ENCODE results near the gene OR7C2.
"Not testable (repeated sequence)": the region's sequence is repeated elsewhere in the genome, so short reads cannot be mapped to it uniquely, and the experiment has no call there.

The OR7C2 gene

DNA sequence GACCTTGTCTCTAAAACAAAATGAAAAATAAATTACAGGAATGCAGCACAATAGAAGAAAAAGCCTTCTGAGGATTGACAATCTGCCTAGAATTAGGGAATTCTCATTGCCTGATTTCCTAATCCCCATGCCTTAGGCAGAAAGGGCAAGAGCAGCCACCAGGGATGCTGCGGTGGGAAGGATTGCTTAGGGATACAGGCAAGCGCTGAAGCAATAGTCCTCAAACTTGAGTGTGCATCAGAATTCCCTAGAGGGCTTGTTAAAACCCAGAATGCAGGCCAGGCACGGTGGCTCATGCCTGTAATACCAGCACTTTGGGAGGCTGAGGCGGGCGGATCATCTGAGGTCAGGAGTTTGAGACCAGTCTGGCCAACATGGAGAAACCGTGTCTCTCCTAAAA, 1.0 kb upstream of the OR7C2 start:
- Histone ChIP-seq H3K4me3 (ENCODE audit: low read depth, low read length) (no peak overlapping the region), H3K27ac (no peak overlapping the region), H3K36me3 (no peaks in the 10 kb centered on the region), H3K9me3 (ENCODE audit: severe bottlenecking) (no peaks in the 10 kb centered on the region), H3K27me3 (ENCODE audit: insufficient read depth, low read depth, severe bottlenecking) (peaks cover 53% of the 10 kb centered on the region)
- DNase-seq = no peak
- TF ChIP-seq, protein P1, sequence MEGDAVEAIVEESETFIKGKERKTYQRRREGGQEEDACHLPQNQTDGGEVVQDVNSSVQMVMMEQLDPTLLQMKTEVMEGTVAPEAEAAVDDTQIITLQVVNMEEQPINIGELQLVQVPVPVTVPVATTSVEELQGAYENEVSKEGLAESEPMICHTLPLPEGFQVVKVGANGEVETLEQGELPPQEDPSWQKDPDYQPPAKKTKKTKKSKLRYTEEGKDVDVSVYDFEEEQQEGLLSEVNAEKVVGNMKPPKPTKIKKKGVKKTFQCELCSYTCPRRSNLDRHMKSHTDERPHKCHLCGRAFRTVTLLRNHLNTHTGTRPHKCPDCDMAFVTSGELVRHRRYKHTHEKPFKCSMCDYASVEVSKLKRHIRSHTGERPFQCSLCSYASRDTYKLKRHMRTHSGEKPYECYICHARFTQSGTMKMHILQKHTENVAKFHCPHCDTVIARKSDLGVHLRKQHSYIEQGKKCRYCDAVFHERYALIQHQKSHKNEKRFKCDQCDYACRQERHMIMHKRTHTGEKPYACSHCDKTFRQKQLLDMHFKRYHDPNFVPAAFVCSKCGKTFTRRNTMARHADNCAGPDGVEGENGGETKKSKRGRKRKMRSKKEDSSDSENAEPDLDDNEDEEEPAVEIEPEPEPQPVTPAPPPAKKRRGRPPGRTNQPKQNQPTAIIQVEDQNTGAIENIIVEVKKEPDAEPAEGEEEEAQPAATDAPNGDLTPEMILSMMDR (IDR thresholded peaks at IDR 0.05; ENCODE audit: low read depth, low read length) = no peak

DNA sequence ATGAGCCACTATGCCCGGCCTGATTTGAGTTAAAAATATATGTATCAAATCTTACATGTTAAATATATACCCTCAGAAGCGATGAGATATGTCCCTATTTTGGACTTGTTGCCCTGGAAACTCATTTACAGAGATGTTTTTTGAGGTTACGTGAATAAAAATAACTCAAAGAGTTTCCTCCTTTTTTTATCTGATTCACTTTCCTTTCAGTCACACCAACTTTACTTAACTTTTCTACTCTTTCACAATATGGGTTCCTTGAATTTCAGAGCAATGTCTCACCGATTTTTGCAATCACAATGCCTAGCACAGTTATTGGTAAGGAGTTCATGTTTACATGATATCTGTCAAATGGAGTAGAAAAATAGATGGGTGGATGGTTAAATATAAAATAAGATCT, 2.3 kb downstream of the OR7C2 start:
- H3K36me3 ChIP-seq = no peaks in the 10 kb centered on the region
- peaks cover 83% of the 10 kb centered on the region for H3K27me3 ChIP-seq (ENCODE audit: insufficient read depth, low read depth, severe bottlenecking)
- no peak overlapping the region for H3K4me3 ChIP-seq (ENCODE audit: low read depth, low read length)
- H3K27ac ChIP-seq = no peak overlapping the region
- DNase-seq = no peak
- H3K9me3 ChIP-seq (ENCODE audit: severe bottlenecking) = no peaks in the 10 kb centered on the region
- TF ChIP-seq, protein P1 (IDR thresholded peaks at IDR 0.05; ENCODE audit: low read depth, low read length) = no peak

DNA sequence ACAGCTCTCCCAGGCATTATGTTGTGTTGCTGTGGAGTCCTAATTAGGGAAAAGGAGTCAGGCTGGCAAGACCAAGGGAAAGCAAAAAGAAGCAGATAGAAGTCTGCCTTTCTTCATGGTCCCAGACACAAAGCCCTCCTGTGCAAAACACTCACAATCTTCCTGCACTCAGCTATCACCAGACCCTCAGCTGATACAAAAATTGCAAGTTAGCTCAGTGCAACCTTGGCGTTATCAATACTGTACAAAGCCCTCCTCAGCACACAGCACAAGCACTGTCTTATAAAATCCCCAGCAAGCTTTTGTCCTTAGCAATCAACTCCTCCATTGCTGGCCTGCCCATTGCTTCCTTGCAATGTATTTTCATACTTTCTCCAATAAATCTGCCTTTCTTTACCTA, 3.2 kb downstream of the OR7C2 start:
- H3K27ac ChIP-seq = no peak overlapping the region
- TF ChIP-seq, protein P1 (IDR thresholded peaks at IDR 0.05; ENCODE audit: low read depth, low read length) = no peak
- peaks cover 84% of the 10 kb centered on the region for H3K27me3 ChIP-seq (ENCODE audit: insufficient read depth, low read depth, severe bottlenecking)
- H3K9me3 ChIP-seq (ENCODE audit: severe bottlenecking) = no peaks in the 10 kb centered on the region
- no peak overlapping the region for H3K4me3 ChIP-seq (ENCODE audit: low read depth, low read length)
- H3K36me3 ChIP-seq = no peaks in the 10 kb centered on the region
- no peak for DNase-seq

DNA sequence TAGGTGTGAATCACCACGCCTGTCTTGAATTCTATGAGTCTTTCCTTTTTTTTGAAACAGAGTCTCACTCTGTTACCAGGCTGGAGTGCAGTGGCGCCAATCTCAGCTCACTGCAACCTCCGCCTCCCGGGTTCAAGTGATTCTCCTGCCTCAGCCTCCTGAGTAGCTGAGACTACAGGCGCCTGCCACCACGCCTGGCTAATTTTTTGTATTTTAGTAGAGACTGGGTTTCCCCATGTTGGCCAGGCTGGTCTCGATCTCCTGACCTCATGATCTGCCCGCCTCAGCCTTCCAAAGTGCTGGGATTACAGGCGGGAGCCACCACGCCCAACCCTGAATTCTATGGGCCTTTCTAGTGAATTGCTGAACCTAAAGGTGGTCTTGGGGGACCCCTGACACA, 8.1 kb downstream of the OR7C2 start:
- not testable (repeated sequence) for H3K9me3 ChIP-seq (ENCODE audit: severe bottlenecking); H3K4me3 ChIP-seq (ENCODE audit: low read depth, low read length); H3K27ac ChIP-seq; H3K36me3 ChIP-seq; DNase-seq
- peaks cover 82% of the 10 kb centered on the region for H3K27me3 ChIP-seq (ENCODE audit: insufficient read depth, low read depth, severe bottlenecking)

DNA sequence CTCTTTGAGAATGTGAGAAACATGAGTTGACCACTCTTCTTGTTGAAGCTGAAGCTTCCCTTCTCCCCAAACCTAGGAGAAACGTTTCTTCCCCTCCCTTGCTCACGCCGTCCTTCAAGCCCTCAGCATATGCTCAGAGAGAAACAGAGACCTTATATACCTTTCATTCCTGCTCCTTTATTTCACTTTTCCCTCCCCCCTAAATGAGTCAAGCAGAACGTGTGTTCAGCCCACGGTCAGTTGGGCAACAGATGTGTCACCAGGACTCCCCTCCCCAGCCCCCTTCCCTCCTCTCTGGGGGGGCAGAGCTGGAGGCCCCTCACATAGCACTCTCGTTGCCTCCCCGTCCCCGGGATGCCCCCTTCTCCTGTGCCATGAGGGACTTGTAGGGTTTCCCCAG, 8.6 kb downstream of the OR7C2 start:
- DNase-seq = no peak
- TF ChIP-seq, protein P1 (IDR thresholded peaks at IDR 0.05; ENCODE audit: low read depth, low read length) = no peak
- no peak overlapping the region for H3K4me3 ChIP-seq (ENCODE audit: low read depth, low read length)
- no peaks in the 10 kb centered on the region for H3K36me3 ChIP-seq
- peaks cover 82% of the 10 kb centered on the region for H3K27me3 ChIP-seq (ENCODE audit: insufficient read depth, low read depth, severe bottlenecking)
- no peak overlapping the region for H3K27ac ChIP-seq
- H3K9me3 ChIP-seq (ENCODE audit: severe bottlenecking) = no peaks in the 10 kb centered on the region

DNA sequence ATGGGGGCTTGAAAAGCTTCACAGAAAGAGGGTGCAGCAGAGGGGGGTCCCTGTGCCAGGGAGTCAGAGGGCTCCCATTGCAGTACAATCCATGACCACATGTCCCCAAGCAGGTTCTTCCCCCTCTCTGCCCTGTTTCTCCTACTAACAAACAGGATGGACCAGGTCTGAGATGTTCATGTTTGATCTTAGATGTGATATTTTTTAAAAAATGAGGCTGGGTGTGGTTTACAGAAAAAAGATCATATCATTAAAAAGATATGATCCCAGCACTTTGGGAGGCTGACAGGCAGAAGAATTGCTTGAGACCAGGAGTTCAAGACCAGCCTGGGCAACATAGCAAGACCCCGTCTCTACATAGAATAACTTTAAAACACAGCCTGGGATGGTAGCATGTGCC, 9.1 kb downstream of the OR7C2 start:
- TF ChIP-seq, protein P1 (IDR thresholded peaks at IDR 0.05; ENCODE audit: low read depth, low read length) = no peak
- H3K36me3 ChIP-seq = no peaks in the 10 kb centered on the region
- H3K27ac ChIP-seq = no peak overlapping the region
- peaks cover 84% of the 10 kb centered on the region for H3K27me3 ChIP-seq (ENCODE audit: insufficient read depth, low read depth, severe bottlenecking)
- H3K9me3 ChIP-seq (ENCODE audit: severe bottlenecking) = no peaks in the 10 kb centered on the region
- H3K4me3 ChIP-seq (ENCODE audit: low read depth, low read length) = no peak overlapping the region
- no peak for DNase-seq

Measured in WERI-Rb-1 (cell line).